GM12878 (cell line): ENCODE data around the gene TMEM198. TPM values are rescaled to one million over a fixed set of nuclear protein-coding genes. Genes with fewer than 3 reads are reported as not detected.

Experiments
- ATAC-seq: fragments of 200-7000 bp; cut with Tn5 transposase; 3 replicates; pipeline ENCODE4 v1.9.1; 2020; ENCODE audit warnings: mild to moderate bottlenecking, moderate library complexity
- BruUV-seq: library from RNA; stranded (reverse); fragments of 400-500 nt; replicated peaks from 2 replicates; lab custom pipeline; 2021; lab: Mats Ljungman, UMichigan
- CTCF ChIA-PET: fragments of 300-600 bp; sonication (Branson Sonifier 250); formaldehyde crosslinking; extraction: SDS; loops from one replicate; lab custom pipeline; 2021; ENCODE audit warnings: inconsistent platforms; lab: Yijun Ruan, JAX
- POLR2A ChIA-PET: fragments of 350-600 bp; formaldehyde crosslinking; extraction: SDS; loops from one replicate; lab custom pipeline; 2021; ENCODE audit warnings: inconsistent platforms; lab: Charles Lee
- RAD21 ChIA-PET: fragments of 300-600 bp; sonication (Branson Sonifier 250); formaldehyde crosslinking; loops from one replicate; lab custom pipeline; 2023; ENCODE audit warnings: antibody characterized with exemption; ENCODE audit not compliant: unreplicated experiment; lab: Charles Lee
- SMC1A ChIA-PET: fragments of 300-600 bp; sonication (Branson Sonifier 250); formaldehyde crosslinking; loops from one replicate; lab custom pipeline; 2023; ENCODE audit not compliant: unreplicated experiment, uncharacterized antibody; lab: Charles Lee
- DNase-seq: peaks from one replicate; pipeline ENCODE4 v3.0.0-alpha.2; 2011; ENCODE audit warnings: low read depth, low spot score
- FAIRE-seq: peaks from 3 replicates; lab custom pipeline; 2011; peaks lifted over from hg19 to GRCh38; lab: Jason Lieb, UNC
- H2AFZ ChIP-seq: 2 replicates; pipeline ENCODE4 v1.6.0; 2011; ENCODE audit warnings: low read depth, low read length, control low read depth; ENCODE audit not compliant: control insufficient read depth
- H3K27ac ChIP-seq: 2 replicates; pipeline ENCODE4 v1.5.1; 2011; ENCODE audit warnings: control low read depth; ENCODE audit not compliant: control insufficient read depth, insufficient read depth
- H3K27me3 ChIP-seq, 2 experiments: replicated peaks in 1 of 2; 2 replicates each; pipeline versions ENCODE4 v1.6.0 to v1.6.1; 2011; ENCODE audit warnings: low read length in 1 of 2; ENCODE audit not compliant: control insufficient read depth in 2 of 2, insufficient read depth in 2 of 2
- H3K36me3 ChIP-seq, 2 experiments: 2 replicates each; pipeline ENCODE4 v1.5.1; 2011; ENCODE audit warnings: low read length in 1 of 2; ENCODE audit not compliant: control insufficient read depth in 2 of 2, insufficient read depth in 2 of 2
- H3K4me1 ChIP-seq: 2 replicates; pipeline ENCODE4 v1.6.1; 2011; ENCODE audit warnings: mild to moderate bottlenecking, low read length, moderate library complexity, mixed read lengths; ENCODE audit not compliant: control insufficient read depth, insufficient read depth
- H3K4me2 ChIP-seq: 2 replicates; pipeline ENCODE4 v1.6.0; 2011; ENCODE audit warnings: control low read depth; ENCODE audit not compliant: control insufficient read depth, insufficient read depth
- H3K4me3 ChIP-seq: fragments of 200-600 bp; sonication (generic); 2 replicates; pipeline ENCODE4 v1.5.1; 2016
- H3K79me2 ChIP-seq: 2 replicates; pipeline ENCODE4 v1.6.0; 2011; ENCODE audit warnings: low read length; ENCODE audit not compliant: control insufficient read depth, insufficient read depth
- H3K9ac ChIP-seq: 2 replicates; pipeline ENCODE4 v1.8.0; 2011; ENCODE audit warnings: low read length, control low read depth, mixed read lengths; ENCODE audit not compliant: control insufficient read depth, insufficient read depth
- H3K9me3 ChIP-seq: replicated peaks from 3 replicates; pipeline ENCODE4 v1.5.1; 2011; ENCODE audit warnings: mild to moderate bottlenecking, low read length; ENCODE audit not compliant: control insufficient read depth, insufficient read depth
- H4K20me1 ChIP-seq: 2 replicates; pipeline ENCODE4 v1.6.0; 2011; ENCODE audit not compliant: control insufficient read depth, insufficient read depth
- ATF7 ChIP-seq: fragments of 450-650 bp; IDR thresholded peaks from 2 replicates; pipeline ENCODE4 v1.6.1; 2016; ENCODE audit warnings: low read depth, mild to moderate bottlenecking
- CBFB ChIP-seq: IDR thresholded peaks from 2 replicates; pipeline ENCODE4 v1.6.1; 2016; ENCODE audit warnings: antibody characterized with exemption, low read depth
- EGR1 ChIP-seq, 2 experiments: IDR thresholded peaks; 1 replicate in 1 of 2; 2 replicates in 1 of 2; pipeline ENCODE4 v1.6.1; 2011 to 2012; ENCODE audit warnings: low read depth in 2 of 2, low read length in 2 of 2, borderline replicate concordance in 1 of 2, mild to moderate bottlenecking in 1 of 2, moderate library complexity in 1 of 2
- ESRRA ChIP-seq: IDR thresholded peaks from 2 replicates; pipeline ENCODE4 v1.6.1; 2012; ENCODE audit warnings: mild to moderate bottlenecking, low read length, improper control_type of control experiment
- MTA3 ChIP-seq: IDR thresholded peaks from 2 replicates; pipeline ENCODE4 v1.6.1; 2012; ENCODE audit warnings: low read length, inconsistent platforms, borderline replicate concordance
- MYC ChIP-seq: IDR thresholded peaks from 2 replicates; pipeline ENCODE4 v1.6.1; 2011; ENCODE audit warnings: mild to moderate bottlenecking, low read length, moderate library complexity, inconsistent platforms; ENCODE audit not compliant: insufficient read depth, insufficient replicate concordance, insufficient read length, severe bottlenecking
- PAX5 ChIP-seq: IDR thresholded peaks from 2 replicates; pipeline ENCODE4 v1.6.1; 2011; ENCODE audit warnings: low read depth, low read length, borderline replicate concordance
- RFX5 ChIP-seq: IDR thresholded peaks from 2 replicates; pipeline ENCODE4 v1.6.1; 2011; ENCODE audit warnings: low read depth, low read length, improper control_type of control experiment
- SMARCA5 ChIP-seq: fragments of 450-650 bp; IDR thresholded peaks from 2 replicates; pipeline ENCODE4 v1.6.1; 2017; ENCODE audit warnings: mild to moderate bottlenecking
- ZNF384 ChIP-seq: IDR thresholded peaks from 2 replicates; pipeline ENCODE4 v1.6.1; 2012; ENCODE audit warnings: low read depth, mild to moderate bottlenecking, low read length, improper control_type of control experiment, borderline replicate concordance
- WGBS: methylation state at CpG from one replicate; pipeline ENCODE4 v1.1.6; 2016; ENCODE audit warnings: low lambda C conversion rate; ENCODE audit not compliant: insufficient replicate concordance, insufficient coverage; ENCODE audit errors: missing lambda C conversion rate; 5-methylcytosine and 5-hydroxymethylcytosine counted together
- in situ Hi-C: fragments of 300-500 bp; cut with MboI; formaldehyde crosslinking; loops from 9 replicates; pipeline ENCODE4 v1.14.3; 2018; ENCODE audit warnings: mixed read lengths
- intact Hi-C: fragments of 100-400 bp; cut with micrococcal nuclease; formaldehyde crosslinking; loops from one replicate; pipeline ENCODE4 v1.14.2; 2022; ENCODE audit not compliant: unreplicated experiment
- polyA plus RNA-seq, 11 experiments: library from polyadenylated mRNA; depleted of rRNA in 4 of 11; unstranded in 6 of 11; stranded (reverse) in 5 of 11; fragments of >200 nt; fragmentation: Nextera tagmentation in 4 of 11; fragmentation: Illumina TruSeq in 1 of 11; extraction: Ambion mirVana in 4 of 11; extraction: Trizol in 1 of 11; gene quantifications; 1 replicate in 1 of 11; 2 replicates in 10 of 11; pipeline versions ENCODE4 v1.2.1 to v1.2.3, GENCODE V29; 2011 to 2016; ENCODE audit warnings: inconsistent platforms in 2 of 11, missing spikeins in 2 of 11, low read depth in 1 of 11
- total RNA-seq, 4 experiments: library from RNA; depleted of rRNA in 3 of 4; stranded (reverse); fragments of >200 nt in 3 of 4; fragmentation: Illumina TruSeq in 1 of 4; extraction: Trizol in 1 of 4; gene quantifications; 2 replicates each; pipeline versions ENCODE4 v1.2.1 to v1.2.3, GENCODE V29; 2013 to 2021
- TF ChIP-seq, protein P1 (sequence below): fragments of 450-650 bp; formaldehyde crosslinking; IDR thresholded peaks from 2 replicates; pipeline ENCODE4 v1.5.0; 2022; ENCODE audit warnings: mild to moderate bottlenecking, missing genetic modification characterization

The TMEM198 gene
- total and polyA plus RNA-seq, 10 of the 15 experiments (the other 5 are each of a cell fraction or from before 2014, with no cell fraction given) = 0.16 to 1.2 (median 0.65) TPM; not detected in 2

DNA sequence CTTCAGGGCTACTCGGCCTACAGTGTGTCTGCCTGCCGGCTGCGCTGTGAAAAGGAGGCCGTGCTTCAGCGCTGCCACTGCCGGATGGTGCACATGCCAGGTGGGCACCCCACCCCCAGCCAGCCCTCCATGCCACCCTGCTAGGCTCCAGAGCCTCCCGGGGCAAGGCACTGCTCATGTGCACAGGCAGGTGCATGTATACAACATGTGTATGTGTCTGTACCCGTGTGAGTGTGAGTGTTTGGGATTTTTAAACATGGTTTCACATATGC lies 11.5 kb upstream of the TMEM198 start:
- no peaks in the 10 kb centered on the region for H3K79me2 ChIP-seq
- no peaks in the 10 kb centered on the region; the same call in 1 of the 2 replicates for H4K20me1 ChIP-seq
- DNase-seq = no peak
- intact Hi-C loops (no loop called here), in situ Hi-C loops (loop anchor here (5.0 kb wide), 1 partner anchor 130 kb away; no protein-coding TSS in a partner anchor)
- H3K9ac ChIP-seq = no peak overlapping the region
- H3K27ac ChIP-seq = no peak overlapping the region
- H2AFZ ChIP-seq = no peak overlapping the region
- FAIRE-seq = no peak
- no peak for TF ChIP-seq CBFB
- TF ChIP-seq ZNF384 = no peak
- TF ChIP-seq RFX5 = no peak
- TF ChIP-seq SMARCA5 = no peak
- no peak for TF ChIP-seq MTA3
- no peak for TF ChIP-seq ATF7
- TF ChIP-seq, protein P1, sequence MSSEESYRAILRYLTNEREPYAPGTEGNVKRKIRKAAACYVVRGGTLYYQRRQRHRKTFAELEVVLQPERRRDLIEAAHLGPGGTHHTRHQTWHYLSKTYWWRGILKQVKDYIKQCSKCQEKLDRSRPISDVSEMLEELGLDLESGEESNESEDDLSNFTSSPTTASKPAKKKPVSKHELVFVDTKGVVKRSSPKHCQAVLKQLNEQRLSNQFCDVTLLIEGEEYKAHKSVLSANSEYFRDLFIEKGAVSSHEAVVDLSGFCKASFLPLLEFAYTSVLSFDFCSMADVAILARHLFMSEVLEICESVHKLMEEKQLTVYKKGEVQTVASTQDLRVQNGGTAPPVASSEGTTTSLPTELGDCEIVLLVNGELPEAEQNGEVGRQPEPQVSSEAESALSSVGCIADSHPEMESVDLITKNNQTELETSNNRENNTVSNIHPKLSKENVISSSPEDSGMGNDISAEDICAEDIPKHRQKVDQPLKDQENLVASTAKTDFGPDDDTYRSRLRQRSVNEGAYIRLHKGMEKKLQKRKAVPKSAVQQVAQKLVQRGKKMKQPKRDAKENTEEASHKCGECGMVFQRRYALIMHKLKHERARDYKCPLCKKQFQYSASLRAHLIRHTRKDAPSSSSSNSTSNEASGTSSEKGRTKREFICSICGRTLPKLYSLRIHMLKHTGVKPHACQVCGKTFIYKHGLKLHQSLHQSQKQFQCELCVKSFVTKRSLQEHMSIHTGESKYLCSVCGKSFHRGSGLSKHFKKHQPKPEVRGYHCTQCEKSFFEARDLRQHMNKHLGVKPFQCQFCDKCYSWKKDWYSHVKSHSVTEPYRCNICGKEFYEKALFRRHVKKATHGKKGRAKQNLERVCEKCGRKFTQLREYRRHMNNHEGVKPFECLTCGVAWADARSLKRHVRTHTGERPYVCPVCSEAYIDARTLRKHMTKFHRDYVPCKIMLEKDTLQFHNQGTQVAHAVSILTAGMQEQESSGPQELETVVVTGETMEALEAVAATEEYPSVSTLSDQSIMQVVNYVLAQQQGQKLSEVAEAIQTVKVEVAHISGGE (CRISPR knock-in tag) = no peak
- no peak for TF ChIP-seq ESRRA
- no peak for TF ChIP-seq EGR1 (IDR thresholded peaks at IDR 0.05; ENCODE audit: borderline replicate concordance in 1 of 2, low read depth in 2 of 2, low read length in 2 of 2)
- no peak for TF ChIP-seq PAX5
- no peak for TF ChIP-seq MYC
- no peaks in the 10 kb centered on the region for H3K4me1 ChIP-seq
- no peak for ATAC-seq
- no peaks in the 10 kb centered on the region for H3K9me3 ChIP-seq
- WGBS = 27% methylated on average over 8 of the region's 8 CpGs
- RAD21 ChIA-PET = interaction anchor here (1.1 kb wide), 1 partner anchor 37 kb away, joined by 4 read pairs; a partner anchor contains a TSS
- peaks cover 3 to 8% of the 10 kb centered on the region in 2 experiments; a peak in 3 of 4 replicates for H3K27me3 ChIP-seq
- no TSS peak for BruUV-seq
- POLR2A ChIA-PET = no interaction called here
- H3K4me2 ChIP-seq = no peak overlapping the region
- CTCF ChIA-PET = interaction anchor here (1.2 to 10.8 kb wide), 3 partner anchors 9 to 130 kb away, joined by 3 to 224 read pairs (median 83); partner anchors contain the start of gene GMPPA
- SMC1A ChIA-PET = no interaction called here
- no peak overlapping the region for H3K4me3 ChIP-seq
- no peaks in the 10 kb centered on the region for H3K36me3 ChIP-seq
